ENCODE data around the gene BCLAF1. TPM values are rescaled to one million over a fixed set of nuclear protein-coding genes. Genes with fewer than 3 reads are reported as not detected.
"Not testable (repeated sequence)": the region's sequence is repeated elsewhere in the genome, so short reads cannot be mapped to it uniquely, and the experiment has no call there.

The BCLAF1 gene
- total RNA-seq, 4 donors from 2014 or later, result 88.7 to 495 (median 174) TPM

DNA sequence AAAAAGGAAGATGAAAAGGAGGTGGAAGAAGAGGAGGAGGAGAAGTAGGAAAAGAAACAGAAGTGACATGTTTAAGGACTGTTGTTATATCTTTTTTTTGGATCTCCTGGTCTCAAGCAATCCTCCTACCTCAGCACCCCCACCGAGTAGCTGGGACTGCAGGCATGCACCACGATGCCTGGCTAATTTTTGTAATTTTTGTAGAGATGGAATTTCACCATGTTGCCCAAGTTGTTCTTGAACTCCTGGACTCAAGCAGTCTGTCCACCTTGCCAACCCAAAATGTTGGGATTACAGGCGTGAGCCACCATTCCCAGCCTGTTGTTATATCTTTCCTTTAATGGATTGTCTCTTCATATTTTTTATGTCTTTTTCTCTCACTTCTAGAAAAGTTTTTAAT is 19.5 kb upstream of the BCLAF1 start:
- in situ Hi-C loops (cut with MboI; ENCODE audit: low pct_ligation_motif_present in 1 of 4, low pct_unique_long_range_greater_than_20kb in 1 of 4, low sequenced_read_pairs in 3 of 4) (loop anchor here in 1 of 4 donors (25.0 kb wide), 1 partner anchor 772 kb away; no protein-coding TSS in a partner anchor), intact Hi-C loops (cut with DNase I; ENCODE audit: low total_unique reads) (no loop called here)
- no peaks in the 10 kb centered on the region for H3K9me3 ChIP-seq
- no peaks in the 10 kb centered on the region for H3K27me3 ChIP-seq
- H3K4me1 ChIP-seq, result no peaks in the 10 kb centered on the region
- no peak overlapping the region for H3K27ac ChIP-seq
- no peak for DNase-seq
- 70 to 90% methylated on average over 3 of the region's 3 CpGs for WGBS, 2 donors (ENCODE audit: low coverage in 1 of 2)
- H3K4me3 ChIP-seq, result no peak overlapping the region
- no peaks in the 10 kb centered on the region for H3K36me3 ChIP-seq
- TF ChIP-seq POLR2AphosphoS5 (IDR thresholded peaks at IDR 0.05) (no peak), POLR2A (IDR thresholded peaks at IDR 0.05) (no peak), EP300 (IDR thresholded peaks at IDR 0.05; ENCODE audit: low read depth) (no peak)
- TF ChIP-seq, protein P1, sequence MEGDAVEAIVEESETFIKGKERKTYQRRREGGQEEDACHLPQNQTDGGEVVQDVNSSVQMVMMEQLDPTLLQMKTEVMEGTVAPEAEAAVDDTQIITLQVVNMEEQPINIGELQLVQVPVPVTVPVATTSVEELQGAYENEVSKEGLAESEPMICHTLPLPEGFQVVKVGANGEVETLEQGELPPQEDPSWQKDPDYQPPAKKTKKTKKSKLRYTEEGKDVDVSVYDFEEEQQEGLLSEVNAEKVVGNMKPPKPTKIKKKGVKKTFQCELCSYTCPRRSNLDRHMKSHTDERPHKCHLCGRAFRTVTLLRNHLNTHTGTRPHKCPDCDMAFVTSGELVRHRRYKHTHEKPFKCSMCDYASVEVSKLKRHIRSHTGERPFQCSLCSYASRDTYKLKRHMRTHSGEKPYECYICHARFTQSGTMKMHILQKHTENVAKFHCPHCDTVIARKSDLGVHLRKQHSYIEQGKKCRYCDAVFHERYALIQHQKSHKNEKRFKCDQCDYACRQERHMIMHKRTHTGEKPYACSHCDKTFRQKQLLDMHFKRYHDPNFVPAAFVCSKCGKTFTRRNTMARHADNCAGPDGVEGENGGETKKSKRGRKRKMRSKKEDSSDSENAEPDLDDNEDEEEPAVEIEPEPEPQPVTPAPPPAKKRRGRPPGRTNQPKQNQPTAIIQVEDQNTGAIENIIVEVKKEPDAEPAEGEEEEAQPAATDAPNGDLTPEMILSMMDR (IDR thresholded peaks at IDR 0.05), result no peak

DNA sequence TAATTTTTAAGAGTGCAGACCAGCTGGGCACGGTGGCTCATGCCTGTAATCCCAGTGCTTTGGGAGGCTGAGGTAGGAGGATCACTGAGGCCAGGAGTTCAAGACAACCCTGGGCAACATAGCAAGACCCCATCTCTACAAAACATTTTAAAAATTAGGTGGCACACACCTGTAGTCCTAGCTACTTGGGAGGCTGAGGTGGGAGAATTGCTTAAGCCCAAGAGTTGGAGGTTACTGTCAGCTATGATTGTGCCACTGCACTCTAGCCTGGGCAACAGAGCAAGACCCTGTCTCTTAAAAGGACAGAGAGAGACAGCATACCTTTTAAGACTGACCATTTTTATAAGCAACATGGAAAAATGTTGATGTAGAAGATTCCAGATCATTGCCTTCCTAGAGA is 18.8 kb upstream of the BCLAF1 start:
- H3K4me3 ChIP-seq; DNase-seq; intact Hi-C loops (cut with DNase I; ENCODE audit: low total_unique reads); H3K27me3 ChIP-seq; H3K27ac ChIP-seq; H3K9me3 ChIP-seq; H3K36me3 ChIP-seq; H3K4me1 ChIP-seq: not testable (repeated sequence)
- 88% methylated on average over 1 of the region's 1 CpG; no CpG with 5 or more reads in 1 of the 2 donors for WGBS, 2 donors (ENCODE audit: low coverage in 1 of 2)
- in situ Hi-C loops (cut with MboI; ENCODE audit: low pct_ligation_motif_present in 1 of 4, low pct_unique_long_range_greater_than_20kb in 1 of 4, low sequenced_read_pairs in 3 of 4), result loop anchor here in 1 of 4 donors (25.0 kb wide), 1 partner anchor 771 kb away; no protein-coding TSS in a partner anchor

DNA sequence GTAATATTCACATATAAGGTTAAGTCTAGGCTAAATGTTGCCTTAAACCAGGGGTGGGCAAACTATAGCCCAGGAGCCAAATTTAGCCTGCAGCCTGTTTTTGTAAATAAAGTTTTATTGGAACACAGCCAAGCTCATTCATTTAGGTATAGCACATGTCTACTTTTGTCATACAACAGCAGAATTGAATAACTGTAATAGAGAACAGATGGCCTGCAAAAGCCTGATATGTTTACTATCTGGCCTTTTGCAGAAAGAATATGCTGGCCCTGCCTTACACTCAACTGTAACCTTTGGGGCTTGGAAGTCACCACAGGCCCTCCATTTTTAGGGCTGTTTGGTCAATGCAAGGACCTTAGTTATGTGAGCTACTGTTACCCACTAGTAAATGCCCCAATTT is 17.7 kb upstream of the BCLAF1 start:
- no peaks in the 10 kb centered on the region for H3K9me3 ChIP-seq
- in situ Hi-C loops (cut with MboI; ENCODE audit: low pct_ligation_motif_present in 1 of 4, low pct_unique_long_range_greater_than_20kb in 1 of 4, low sequenced_read_pairs in 3 of 4) (loop anchor here in 1 of 4 donors (25.0 kb wide), 1 partner anchor 770 kb away; no protein-coding TSS in a partner anchor), intact Hi-C loops (cut with DNase I; ENCODE audit: low total_unique reads) (no loop called here)
- H3K4me3 ChIP-seq, result no peak overlapping the region
- no peaks in the 10 kb centered on the region for H3K36me3 ChIP-seq
- DNase-seq, result no peak
- H3K27ac ChIP-seq, result no peak overlapping the region
- no peaks in the 10 kb centered on the region for H3K27me3 ChIP-seq
- no peaks in the 10 kb centered on the region for H3K4me1 ChIP-seq
- TF ChIP-seq POLR2A (IDR thresholded peaks at IDR 0.05) (no peak), POLR2AphosphoS5 (IDR thresholded peaks at IDR 0.05) (no peak), EP300 (IDR thresholded peaks at IDR 0.05; ENCODE audit: low read depth) (no peak)
- TF ChIP-seq, protein P1 (IDR thresholded peaks at IDR 0.05), result no peak

DNA sequence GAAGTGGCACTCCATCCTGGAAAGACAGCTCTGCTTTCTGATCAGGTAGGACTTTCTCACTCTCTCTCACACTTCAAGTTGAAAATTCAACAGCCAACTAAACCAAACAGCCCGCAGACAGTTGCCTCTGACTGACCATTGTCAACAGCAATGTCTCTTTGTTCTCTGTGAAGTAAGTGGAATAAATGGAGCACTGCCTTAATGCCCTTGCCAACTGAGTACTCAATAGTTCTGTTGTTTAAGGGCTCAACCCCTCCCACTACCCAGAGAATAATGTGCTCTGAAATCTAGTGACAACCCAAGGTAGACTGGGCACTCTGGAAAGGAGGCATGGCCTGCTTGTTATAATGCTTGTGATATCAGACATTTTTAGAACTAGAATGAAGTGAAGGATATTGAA is 16.8 kb upstream of the BCLAF1 start:
- Histone ChIP-seq H3K9me3 (no peaks in the 10 kb centered on the region), H3K27me3 (no peaks in the 10 kb centered on the region), H3K36me3 (no peaks in the 10 kb centered on the region), H3K27ac (no peak overlapping the region), H3K4me3 (no peak overlapping the region), H3K4me1 (no peaks in the 10 kb centered on the region)
- 95% methylated on average over 1 of the region's 1 CpG; no CpG with 5 or more reads in 1 of the 2 donors for WGBS, 2 donors (ENCODE audit: low coverage in 1 of 2)
- intact Hi-C loops (cut with DNase I; ENCODE audit: low total_unique reads), result no loop called here
- no peak for TF ChIP-seq POLR2A (IDR thresholded peaks at IDR 0.05)
- no peak for DNase-seq
- in situ Hi-C loops (cut with MboI; ENCODE audit: low pct_ligation_motif_present in 1 of 4, low pct_unique_long_range_greater_than_20kb in 1 of 4, low sequenced_read_pairs in 3 of 4), result loop anchor here in 1 of 4 donors (25.0 kb wide), 1 partner anchor 769 kb away; no protein-coding TSS in a partner anchor

DNA sequence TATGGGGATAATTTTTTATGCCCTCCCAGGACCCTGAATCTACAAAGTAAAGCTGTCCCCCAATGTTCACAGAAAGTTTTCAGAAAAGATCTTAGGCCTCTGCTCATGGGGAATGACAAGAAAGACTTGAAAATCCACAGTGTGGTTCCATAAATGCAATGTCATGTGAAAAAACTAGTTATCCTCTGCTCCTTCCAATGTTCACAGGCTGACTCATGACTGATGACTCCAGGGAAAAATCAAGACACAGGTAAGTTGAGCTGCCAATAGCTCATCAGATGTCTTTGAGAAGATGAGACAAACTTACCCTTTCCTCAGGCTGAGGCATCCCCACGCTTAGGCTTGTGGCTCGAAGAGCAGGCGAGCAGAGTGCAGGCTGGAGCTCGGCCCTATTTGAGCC is 14.8 kb upstream of the BCLAF1 start:
- TF ChIP-seq POLR2A (IDR thresholded peaks at IDR 0.05) (no peak), POLR2AphosphoS5 (IDR thresholded peaks at IDR 0.05) (no peak), EP300 (IDR thresholded peaks at IDR 0.05; ENCODE audit: low read depth) (no peak)
- TF ChIP-seq, protein P1 (IDR thresholded peaks at IDR 0.05), result no peak
- Histone ChIP-seq H3K27ac (no peak overlapping the region), H3K4me1 (no peaks in the 10 kb centered on the region), H3K9me3 (no peaks in the 10 kb centered on the region), H3K27me3 (no peaks in the 10 kb centered on the region), H3K36me3 (no peaks in the 10 kb centered on the region), H3K4me3 (no peak overlapping the region)
- in situ Hi-C loops (cut with MboI; ENCODE audit: low pct_ligation_motif_present in 1 of 4, low pct_unique_long_range_greater_than_20kb in 1 of 4, low sequenced_read_pairs in 3 of 4), result loop anchor here in 1 of 4 donors (25.0 kb wide), 1 partner anchor 767 kb away; no protein-coding TSS in a partner anchor
- WGBS, 2 donors (ENCODE audit: low coverage in 1 of 2), result 92 to 94% methylated on average over 4 of the region's 4 CpGs
- intact Hi-C loops (cut with DNase I; ENCODE audit: low total_unique reads), result no loop called here
- DNase-seq, result no peak
